Measurements from ENCODE around the gene SPEM2. TPM values are rescaled to one million over a fixed set of nuclear protein-coding genes. Genes with fewer than 3 reads are reported as not detected.

The SPEM2 gene
- polyA plus RNA-seq, 1 donor: not detected

- DNase-seq (ENCODE audit: low read depth): no peak
These were observed 4.2 kb upstream of the SPEM2 start for GRCh38 chr17:7421186-7421585.

GRCh38 chr17:7423679-7424078 is 1.7 kb upstream of the SPEM2 start:
- no peak for DNase-seq (ENCODE audit: low read depth)

GRCh38 chr17:7425756-7426155 is 340 bp downstream of the SPEM2 start:
- DNase-seq (ENCODE audit: low read depth): no peak

GRCh38 chr17:7426203-7426863 is 917 bp downstream of the SPEM2 start:
- no peak for DNase-seq (ENCODE audit: low read depth)

- no peak for DNase-seq (ENCODE audit: low read depth)
These were observed 1.6 kb downstream of the SPEM2 start for GRCh38 chr17:7426896-7427489.

- DNase-seq (ENCODE audit: low read depth): no peak
These were observed 2.1 kb downstream of the SPEM2 start for GRCh38 chr17:7427549-7427948.

- no peak for DNase-seq (ENCODE audit: low read depth)
These were observed 3.1 kb downstream of the SPEM2 start, which contains the start of gene SPEM3 for GRCh38 chr17:7428557-7428956. TSS of gene SPEM3 (plus strand) at chr17:7428857. CDS start at chr17:7428903, 46 bp downstream.

- DNase-seq (ENCODE audit: low read depth): no peak
These were observed 4.3 kb downstream of the SPEM2 start for GRCh38 chr17:7429722-7430121.

- DNase-seq (ENCODE audit: low read depth): no peak
These were observed 5.8 kb downstream of the SPEM2 start for GRCh38 chr17:7431231-7431630.

- no peak for DNase-seq (ENCODE audit: low read depth)
These were observed 6.9 kb downstream of the SPEM2 start for GRCh38 chr17:7432296-7432695.

GRCh38 chr17:7435676-7436555 is 10.5 kb downstream of the SPEM2 start:
- DNase-seq (ENCODE audit: low read depth): no peak

- DNase-seq (ENCODE audit: low read depth): no peak
These were observed 11.3 kb downstream of the SPEM2 start for GRCh38 chr17:7436556-7437368.

GRCh38 chr17:7437369-7437863 is 12.0 kb downstream of the SPEM2 start:
- no peak for DNase-seq (ENCODE audit: low read depth)

GRCh38 chr17:7437950-7438614 is 12.7 kb downstream of the SPEM2 start:
- DNase-seq (ENCODE audit: low read depth): no peak

GRCh38 chr17:7438656-7439460 is 13.4 kb downstream of the SPEM2 start:
- no peak for DNase-seq (ENCODE audit: low read depth)

- no peak for DNase-seq (ENCODE audit: low read depth)
These were observed 14.2 kb downstream of the SPEM2 start, which contains the start of gene FGF11 for GRCh38 chr17:7439462-7440112. TSS of gene FGF11 (plus strand) at chr17:7439512. CDS start at chr17:7439621, 109 bp downstream.

GRCh38 chr17:7440113-7440833 is 14.9 kb downstream of the SPEM2 start:
- DNase-seq (ENCODE audit: low read depth): no peak

GRCh38 chr17:7440834-7441195 is 15.4 kb downstream of the SPEM2 start:
- DNase-seq (ENCODE audit: low read depth): no peak

- no peak for DNase-seq (ENCODE audit: low read depth)
These were observed 15.8 kb downstream of the SPEM2 start for GRCh38 chr17:7441266-7441665.
